ENCODE data around the gene SIL1.
"Not testable (repeated sequence)": the region's sequence is repeated elsewhere in the genome, so short reads cannot be mapped to it uniquely, and the experiment has no call there.

SIL1 gene

DNA sequence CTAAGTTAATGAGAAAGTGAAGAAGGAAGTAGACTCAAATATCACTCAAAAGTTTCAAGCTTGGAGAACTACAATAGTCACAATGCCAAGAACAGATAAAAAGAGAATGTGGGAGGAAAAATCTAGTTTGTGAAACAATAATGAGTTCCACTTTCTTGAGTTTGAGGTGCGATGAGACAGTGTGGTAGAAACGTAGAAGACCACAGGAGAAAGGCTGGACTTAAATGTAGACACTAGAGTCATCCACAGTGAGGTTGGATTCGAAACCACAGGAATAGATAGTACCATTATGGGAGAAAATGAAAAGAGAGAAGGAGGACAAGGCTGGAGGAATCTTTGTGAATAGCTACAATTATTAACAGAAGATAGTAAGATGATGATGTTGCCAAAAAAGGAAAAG is 182.0 kb downstream of the SIL1 start:
- DNase-seq, result no peak

DNA sequence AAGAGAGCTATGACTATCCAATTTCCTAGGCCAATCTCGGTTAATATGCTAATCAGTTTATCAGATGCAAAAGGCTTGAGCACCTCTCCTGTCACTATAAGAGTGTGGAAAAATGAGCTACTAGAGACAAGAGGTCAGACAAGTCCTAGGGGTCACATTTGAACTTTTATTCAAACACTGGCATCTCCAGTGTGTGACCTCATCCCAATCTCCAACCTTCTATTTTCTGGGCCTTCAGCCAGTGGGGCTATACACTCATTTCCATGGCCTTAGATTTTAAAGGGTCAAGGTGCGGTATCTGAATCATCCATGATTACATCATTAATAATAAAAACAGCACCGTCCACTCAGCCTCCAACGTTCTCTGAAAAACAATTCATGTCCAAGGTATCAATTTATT is 183.4 kb downstream of the SIL1 start:
- DNase-seq, result no peak

DNA sequence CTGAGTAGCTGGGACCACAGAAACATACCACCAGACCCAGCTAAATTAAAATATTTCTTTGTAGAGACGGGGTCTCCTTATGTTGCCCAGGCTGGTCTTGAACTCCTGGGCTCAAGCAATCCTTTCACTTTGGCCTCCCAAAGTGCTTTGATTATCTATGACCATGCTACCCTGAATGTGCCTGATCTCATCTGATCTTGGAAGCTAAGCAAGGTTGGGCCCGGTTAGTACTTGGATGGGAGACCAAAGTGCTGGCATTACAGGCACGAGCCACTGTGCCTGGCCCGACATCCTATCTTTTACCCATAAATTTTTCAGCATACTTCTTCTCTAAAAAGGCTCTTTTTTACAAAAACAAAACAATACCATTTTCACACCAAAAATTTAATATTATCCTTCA is 186.0 kb downstream of the SIL1 start:
- DNase-seq, result no peak

DNA sequence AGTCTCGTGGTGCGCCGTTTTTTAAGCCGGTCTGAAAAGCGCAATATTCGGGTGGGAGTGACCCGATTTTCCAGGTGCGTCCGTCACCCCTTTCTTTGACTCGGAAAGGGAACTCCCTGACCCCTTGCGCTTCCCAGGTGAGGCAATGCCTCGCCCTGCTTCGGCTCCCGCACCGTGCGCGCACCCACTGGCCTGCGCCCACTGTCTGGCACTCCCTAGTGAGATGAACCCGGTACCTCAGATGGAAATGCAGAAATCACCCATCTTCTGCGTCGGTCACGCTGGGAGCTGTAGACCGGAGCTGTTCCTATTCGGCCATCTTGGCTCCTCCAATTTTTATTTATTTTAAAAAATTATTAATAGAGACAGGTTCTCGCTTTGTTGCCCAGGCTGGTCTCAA is 187.0 kb downstream of the SIL1 start:
- not testable (repeated sequence) for DNase-seq

DNA sequence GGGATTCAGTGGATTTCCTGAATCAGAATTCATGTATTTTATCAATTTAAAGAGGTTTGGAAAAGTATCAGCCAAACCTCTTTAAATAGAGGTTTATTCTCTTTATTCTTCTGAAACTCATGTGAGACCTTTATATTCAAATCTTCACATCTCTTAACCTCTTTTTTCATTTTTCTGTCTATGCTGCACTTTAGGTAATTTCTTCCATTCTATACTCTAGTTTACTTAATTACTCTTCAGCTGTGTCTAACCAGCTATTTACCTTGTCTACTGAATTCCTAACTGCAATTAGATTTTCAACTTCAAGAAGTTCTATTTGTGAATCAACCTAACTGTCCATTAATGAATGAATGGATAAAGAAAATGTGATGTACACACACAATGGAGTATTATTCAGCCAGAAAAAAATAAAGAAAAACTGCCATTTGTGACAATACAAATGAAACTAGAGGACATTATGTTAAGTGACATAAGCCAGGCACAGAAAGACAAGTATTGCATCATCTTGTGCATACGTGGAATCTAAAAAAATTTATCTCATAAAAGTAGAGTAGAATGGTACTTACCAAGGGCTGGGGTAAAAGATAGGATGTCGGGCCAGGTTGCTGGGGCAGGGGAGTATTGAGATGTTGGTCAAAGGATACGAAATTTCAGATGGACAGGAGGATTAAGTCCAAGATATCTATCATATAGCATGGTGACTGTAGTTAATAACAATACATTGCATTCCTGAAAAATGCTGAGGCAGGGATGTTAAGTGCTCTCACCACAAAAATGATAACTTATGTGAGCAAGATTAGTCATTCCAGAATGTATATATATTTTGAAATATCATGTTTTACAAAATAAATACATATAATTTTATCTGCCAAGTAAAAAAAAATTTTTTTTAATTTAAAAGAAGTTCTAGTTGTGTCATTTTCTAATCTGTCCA is 193.5 kb downstream of the SIL1 start:
- no peak for DNase-seq

DNA sequence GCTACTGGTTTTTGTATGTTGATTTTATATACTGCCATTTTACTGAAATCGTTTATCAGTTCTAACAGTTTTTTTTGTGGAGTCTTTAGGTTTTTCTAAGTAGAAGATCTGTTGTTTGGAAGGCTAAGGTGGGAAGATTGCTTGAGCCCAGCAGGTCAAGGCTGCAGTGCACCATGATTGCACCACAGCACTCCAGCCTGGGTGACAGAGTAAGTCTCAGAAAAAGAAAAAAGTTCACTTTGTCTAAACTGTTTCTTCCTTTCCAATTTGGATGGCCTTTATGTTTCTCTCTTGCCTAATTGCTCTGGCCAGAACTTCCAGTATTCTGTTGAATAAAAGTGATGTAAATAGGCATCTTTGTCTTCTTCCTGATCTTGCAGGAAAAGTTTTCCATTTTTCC is 198.5 kb downstream of the SIL1 start:
- DNase-seq, result no peak

DNA sequence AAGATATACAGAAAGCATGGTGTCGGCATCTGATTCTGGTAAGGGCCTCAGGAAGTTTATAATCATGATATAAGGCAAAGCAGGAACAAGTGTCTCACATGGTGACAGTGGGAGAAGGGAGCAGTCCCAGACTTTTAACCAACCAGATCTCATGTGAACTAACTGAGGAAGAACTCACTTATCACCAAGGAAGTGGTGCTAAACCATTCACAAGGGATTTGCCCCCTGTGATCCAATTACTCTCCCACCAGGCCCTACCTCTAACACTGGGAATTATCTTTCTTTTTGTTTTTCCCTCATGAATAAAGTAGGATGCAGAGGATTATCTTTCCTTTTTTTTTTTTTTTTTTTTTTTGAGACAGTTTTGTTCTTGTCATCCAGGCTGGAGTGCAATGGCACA is 199.6 kb downstream of the SIL1 start:
- no peak for DNase-seq

DNA sequence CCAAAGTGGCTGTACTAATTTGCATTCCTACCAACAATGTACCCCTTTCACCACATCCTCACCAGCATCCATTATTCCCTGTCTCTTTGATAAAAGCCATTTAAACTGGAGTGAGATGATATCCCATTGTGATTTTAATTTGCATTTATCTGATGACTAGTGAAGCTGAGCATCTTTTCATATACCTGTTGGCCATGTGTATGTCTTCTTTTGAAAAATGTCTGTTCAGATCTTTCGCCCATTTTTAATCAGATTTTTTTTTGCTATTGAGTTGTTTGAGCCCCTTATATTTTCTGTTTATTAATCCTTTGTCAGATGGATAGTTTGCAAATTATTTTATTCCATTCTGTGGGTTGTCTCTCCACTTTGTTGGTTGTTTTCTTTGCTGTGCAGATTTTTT is 202.0 kb downstream of the SIL1 start:
- no peak for DNase-seq

DNA sequence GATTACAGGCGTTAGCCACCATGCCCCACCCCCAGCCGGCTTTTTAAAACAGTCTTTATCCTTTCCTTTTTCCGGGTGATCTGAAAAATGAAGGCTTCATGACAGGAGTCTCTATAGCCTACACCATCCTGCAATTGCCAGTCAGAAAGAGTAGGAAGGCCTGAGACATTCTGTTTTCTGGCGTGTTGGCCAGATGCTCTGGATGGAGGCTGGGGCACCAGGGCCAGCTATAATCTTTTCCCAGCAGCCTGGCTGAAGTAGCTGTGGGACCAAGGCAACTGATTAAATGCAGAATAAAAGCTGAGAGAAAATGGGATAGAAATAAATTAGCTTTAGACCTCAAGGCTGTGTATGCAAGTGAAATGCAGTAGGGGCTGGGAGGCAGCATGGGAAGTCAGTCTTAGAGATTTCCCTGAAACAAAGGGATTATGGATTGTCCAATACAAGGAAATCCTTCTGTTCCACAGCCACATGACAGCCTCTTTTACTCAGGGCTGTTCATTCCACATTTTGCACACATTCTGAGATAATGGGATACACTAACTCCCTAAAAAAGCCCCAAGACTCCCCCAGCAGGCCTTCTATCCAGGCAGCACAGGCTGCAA is 207.1 kb downstream of the SIL1 start:
- DNase-seq, result no peak

DNA sequence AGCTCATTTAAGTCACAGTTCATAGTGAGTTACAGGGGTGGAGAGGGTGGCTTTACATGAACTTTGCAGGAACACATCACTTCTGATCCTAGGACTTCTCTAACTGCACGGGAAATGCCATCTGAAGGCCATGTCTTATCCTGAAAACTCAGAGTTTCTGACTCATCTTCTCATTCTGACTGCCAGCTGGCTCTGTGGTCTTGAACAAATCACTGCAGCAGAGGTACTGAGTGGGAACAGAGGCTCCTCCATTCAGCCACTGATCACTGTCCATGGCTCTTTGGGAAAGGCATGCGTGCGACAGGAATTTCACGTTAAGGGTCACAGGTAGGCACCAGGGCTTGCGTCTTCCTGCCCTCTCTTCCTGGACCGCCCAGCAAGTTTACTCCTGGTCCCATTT is 208.4 kb downstream of the SIL1 start:
- DNase-seq, result no peak

DNA sequence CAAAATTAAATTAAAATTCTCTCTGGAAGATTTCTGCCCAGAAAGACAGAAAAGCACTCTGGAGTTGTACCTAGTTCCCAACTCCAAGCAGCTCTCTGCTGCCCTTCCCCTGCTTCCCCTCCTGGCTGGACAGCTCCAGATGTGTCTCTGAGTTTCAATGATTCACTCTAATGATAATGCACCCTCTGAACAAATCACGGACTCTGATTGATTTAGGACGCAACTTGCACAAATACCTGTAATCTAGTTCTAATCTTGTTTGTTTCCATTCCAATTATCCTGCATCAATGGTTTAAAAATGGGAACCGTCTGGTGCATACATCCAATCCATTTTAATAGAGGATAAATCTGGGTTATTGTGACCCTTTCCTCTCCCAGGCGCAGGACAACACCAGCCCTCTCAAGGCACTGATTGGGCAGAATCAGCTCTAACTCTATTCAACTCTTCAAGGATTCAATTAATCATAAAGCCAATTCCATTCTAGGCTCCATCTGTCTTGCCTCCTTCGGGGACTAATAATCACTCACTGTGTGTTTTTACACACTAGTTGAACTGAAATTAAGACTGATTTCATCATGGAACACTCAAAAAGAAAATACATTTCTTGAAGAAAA is 211.9 kb downstream of the SIL1 start:
- DNase-seq, result no peak

DNA sequence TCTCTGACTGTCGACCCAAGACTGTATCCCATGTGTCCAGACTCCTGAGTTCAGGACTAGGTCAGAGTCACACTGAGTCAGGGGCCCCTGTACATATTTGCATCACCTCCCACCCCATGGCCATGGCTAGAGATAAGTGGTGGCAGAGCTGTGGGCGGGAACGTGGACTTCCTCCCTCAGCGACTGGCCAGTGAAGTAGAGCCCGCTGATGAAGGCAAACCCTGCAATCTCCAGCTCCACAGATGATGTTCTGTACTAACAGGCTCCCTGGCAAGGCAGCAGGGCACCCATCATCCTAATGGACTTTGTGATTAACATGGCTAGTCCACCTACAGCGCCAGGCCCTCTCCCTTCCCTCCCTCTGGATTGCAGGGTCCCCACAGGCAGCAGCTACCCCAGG is 212.5 kb downstream of the SIL1 start:
- DNase-seq, result no peak

DNA sequence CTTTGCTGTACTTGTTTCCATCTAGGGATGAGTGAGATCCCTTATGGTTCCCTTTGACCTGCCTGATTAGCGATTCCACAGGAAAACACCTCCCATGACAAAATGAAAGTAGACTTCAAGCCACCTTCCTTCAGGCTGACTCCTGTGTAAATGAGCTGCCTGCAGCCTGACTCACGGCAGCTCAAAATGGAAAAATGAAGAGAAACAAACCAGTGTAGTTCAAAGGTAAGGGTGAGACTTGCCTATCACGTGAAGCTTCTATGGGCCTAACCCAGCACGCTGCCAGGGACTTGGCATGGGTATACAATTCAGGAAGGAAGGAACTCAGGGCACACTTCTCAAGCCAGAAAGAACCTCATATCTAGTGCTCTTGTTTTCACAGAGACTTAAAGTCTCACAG is 212.9 kb downstream of the SIL1 start:
- no peak for DNase-seq

DNA sequence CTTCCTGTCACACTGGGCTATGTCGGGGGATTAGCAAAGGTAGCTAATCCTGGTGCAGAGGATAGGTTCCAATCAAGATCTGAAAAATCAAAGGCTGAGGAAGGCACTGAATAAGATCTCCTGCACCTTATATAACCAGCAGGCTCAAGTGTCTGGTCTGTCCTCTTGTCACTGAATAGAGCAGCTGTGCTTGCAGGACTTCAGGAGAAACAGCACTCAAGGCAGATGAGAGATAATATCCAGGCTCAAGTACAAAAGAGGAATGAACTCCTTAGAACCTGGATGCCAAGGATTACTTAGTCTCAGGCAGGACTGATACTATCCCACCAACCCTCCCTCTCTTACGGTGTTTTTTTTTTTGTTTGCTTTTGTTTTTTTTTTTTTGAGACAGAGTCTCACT is 214.2 kb downstream of the SIL1 start:
- no peak for DNase-seq

DNA sequence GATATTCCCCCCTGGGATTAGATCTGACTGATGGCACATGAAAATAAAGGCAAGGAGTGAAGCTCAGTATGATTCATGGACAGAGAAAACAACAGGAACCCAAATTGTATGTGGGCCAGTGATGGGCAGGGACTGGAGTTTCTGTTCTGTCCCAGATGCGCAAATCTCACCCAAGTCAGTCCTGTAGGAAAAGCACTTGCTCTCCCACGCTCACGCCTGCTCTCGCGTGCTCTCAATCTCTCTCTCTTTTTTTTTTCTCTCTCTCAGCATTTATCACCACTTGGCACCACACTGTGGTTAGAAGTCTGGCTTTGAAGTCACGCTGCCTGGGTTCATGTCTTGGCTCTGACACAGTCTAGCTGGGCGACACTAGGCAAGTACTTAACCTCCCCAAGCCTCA is 216.6 kb downstream of the SIL1 start:
- peak; percentile 4 for DNase-seq

DNA sequence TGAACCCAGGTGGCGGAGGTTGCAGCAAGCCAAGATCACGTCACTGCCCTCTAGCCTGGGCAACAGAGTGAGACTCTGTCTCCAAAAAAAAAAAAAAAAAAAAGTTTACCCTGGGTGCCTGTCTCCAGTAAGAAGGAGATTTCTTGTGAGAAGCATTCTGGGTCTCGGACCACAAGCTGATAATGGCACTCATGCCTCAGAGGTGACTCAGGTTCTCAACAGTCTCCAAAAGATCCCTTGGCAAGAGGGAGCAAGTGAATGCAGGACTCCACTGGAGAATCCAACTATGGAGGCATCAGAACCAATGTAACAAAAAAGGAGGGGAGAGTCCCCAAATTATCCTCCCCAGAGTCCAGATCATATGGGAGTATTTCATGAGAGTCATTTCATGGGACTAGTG is 217.0 kb downstream of the SIL1 start:
- DNase-seq, result no peak

DNA sequence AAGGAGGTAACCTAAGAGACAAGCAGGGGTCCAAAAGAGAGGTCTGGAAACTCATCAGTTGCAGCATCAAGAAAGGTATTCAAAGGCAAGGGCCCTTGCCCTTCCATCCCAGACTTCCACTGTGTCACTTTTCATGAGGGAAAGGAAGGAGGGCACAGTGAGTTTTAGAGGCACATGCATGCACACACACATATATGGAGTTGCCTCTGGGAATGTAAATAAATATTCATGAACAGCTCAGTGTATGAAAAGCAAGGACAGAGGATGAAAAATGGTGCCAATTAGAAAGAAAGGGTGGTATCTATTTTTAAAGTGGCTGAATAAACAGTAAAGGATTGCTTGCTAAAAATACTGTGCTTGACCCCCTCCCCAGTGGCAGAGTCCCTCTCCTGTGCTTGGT is 217.7 kb downstream of the SIL1 start:
- DNase-seq, result no peak

DNA sequence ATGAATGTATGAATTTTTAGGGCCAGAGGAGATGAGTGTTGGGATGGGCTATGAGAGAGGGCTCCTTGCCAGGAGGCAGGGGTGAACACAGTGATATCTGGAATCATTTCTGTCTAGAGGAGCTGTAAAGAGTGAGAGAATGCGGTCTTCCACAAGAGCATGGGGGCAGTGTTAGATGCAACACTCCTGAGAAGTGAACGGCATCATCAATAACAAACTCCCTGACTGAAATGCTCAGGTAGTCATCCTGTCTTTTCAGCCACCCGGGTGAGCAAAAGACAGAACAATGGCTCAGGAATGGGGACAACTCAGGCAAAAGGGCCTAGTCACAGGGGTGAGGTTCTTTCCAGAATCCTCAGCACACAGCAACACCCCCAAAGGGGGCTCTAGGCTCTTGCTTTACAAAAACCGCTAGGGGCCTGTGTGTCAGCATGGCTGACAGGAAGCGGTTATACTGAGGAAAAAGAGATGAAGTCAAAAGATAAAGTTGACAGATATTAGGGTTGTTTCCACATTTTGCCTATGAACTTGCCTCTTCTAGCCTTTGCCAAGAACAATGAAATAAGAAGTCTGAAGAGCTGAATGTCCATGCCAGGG is 218.4 kb downstream of the SIL1 start:
- DNase-seq, result no peak

DNA sequence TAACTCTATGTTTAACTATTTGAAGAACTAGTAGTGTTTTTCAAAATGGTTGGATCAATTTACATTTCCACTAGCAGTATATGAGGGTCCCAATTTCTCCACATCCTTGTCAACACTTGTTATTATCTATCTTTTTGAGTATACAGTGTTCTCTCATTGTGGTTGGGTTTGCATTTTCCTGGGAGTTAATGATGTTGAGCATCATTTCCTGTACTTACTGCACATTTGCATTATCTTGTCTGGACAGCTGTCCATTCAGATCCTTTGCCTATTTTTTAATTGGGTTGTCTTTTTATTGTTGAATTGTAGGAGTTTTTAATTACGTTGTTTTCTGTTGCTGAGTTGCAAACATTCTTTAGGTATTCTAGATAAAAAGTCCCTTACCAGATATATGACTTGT is 219.6 kb downstream of the SIL1 start:
- DNase-seq, result no peak

DNA sequence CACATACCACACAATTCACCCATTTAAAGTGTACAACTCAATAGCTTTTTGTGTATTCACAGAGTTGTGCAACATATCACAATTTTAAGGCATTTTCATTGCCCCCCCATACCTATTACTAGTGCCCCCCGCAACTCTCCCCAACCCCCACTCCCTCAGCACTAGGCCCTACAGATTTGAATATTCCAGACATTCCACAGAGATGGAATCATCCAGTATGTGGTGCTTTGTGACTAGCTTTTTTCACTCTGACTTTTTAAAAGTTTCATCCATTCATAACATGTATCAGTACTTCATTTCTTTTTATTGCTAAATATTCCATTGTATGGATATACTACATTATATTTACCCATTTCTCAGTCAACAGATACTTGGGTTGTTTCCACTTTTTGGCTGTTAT is 220.1 kb downstream of the SIL1 start:
- no peak for DNase-seq

DNA sequence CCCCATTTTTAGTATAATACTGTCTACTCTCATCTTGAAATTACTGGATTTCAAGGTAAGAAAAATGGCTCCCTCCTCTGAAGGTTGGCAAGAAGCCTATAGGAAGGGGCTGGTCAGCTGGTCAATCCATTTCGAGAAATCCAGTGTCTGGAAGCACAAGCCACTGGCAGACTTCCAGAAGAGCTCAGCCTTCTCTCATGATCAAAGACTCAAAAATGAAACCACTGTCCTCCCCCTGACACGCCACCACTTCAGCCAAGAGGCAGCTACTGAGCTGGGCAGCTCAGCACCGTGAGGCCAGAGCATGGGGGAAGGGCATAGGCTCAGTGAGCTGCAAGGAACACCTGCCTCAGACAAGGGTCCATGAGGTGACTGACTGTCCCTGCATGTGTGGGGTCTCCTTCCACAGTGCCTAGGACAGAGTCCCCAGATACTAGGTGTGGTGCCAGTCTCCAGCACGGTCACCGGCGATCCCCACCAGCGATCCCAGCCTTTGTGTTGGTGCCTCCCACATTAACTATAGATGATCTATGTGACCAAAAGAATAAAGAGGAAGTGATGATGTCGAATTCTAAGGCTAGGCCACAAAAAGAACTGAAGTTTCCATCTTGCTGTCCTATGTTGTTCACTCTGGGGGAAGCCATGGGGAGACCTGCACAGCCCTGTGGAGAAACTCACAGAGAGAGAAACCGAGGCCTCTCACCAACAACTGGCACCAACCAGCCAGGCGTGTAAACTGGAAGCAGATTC is 222.9 kb downstream of the SIL1 start:
- DNase-seq, result no peak

DNA sequence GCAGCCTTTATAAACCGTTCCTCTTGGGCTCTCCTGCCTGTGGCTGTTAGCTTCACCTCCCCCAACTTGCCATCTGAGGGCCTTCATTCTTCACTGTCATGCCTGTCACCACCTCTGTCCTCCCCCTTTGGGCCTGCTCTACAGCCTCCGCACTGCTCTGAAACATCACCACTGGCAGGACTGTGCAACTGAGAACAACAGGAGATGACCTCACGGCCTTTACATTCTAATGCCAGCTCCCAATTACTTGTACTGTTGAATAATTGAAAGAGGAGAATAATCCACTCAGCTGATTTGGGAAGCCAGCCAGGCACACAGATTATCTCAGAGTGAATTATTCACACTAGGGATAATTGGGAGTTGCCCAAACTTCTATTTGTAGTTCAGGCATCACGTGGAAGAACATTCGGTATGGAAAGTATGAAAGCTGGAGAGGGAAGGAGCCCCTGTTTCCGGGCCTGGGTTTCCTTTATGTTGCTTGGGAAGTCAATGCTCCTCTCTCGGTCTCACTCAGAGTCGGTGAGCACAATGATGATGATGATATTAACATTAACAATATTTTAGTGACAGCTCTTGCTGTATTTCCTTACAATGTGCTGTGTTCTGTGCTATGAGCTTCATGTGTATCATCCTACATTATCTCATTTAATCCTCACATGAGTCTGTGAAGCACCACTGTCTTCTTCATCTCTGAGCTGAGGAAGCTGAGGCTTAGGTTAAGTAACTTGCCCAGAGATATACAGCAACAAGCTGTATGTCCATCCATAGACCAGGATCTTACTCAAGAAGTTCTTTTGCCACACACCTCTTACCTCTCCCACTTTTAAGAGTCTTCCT is 223.7 kb downstream of the SIL1 start:
- DNase-seq, result no peak
